Spleen (tissue), 11 donors: ENCODE measurements around the gene DEFB128. TPM values are rescaled to one million over a fixed set of nuclear protein-coding genes. Genes with fewer than 3 reads are reported as not detected.
"Not testable (repeated sequence)": the region's sequence is repeated elsewhere in the genome, so short reads cannot be mapped to it uniquely, and the experiment has no call there.

Source experiments
- DNase-seq: peaks from one replicate; pipeline ENCODE4 v3.0.0-alpha.2; 2020
- H3K27ac ChIP-seq, 8 donors: fragments of 200-600 bp; sonication (generic) in 7 of 8; 1 replicate in 4 of 8; 2 replicates in 4 of 8; pipeline versions ENCODE4 v1.5.0 to v1.8.0; 2016 to 2021; ENCODE audit warnings: inconsistent platforms in 4 of 8, mild to moderate bottlenecking in 4 of 8, moderate library complexity in 1 of 8
- H3K27me3 ChIP-seq, 7 donors: fragments of 200-600 bp; sonication (generic) in 6 of 7; replicated peaks in 1 of 7; 1 replicate in 4 of 7; 2 replicates in 3 of 7; pipeline versions ENCODE4 v1.5.0 to v1.8.0; 2016 to 2021; ENCODE audit warnings: inconsistent platforms in 3 of 7, mild to moderate bottlenecking in 1 of 7
- H3K36me3 ChIP-seq, 6 donors: fragments of 200-600 bp; sonication (generic) in 5 of 6; 1 replicate in 4 of 6; 2 replicates in 2 of 6; pipeline versions ENCODE4 v1.5.0 to v1.8.0; 2016 to 2021; ENCODE audit warnings: inconsistent platforms in 2 of 6
- H3K4me1 ChIP-seq, 6 donors: fragments of 200-600 bp; sonication (generic) in 5 of 6; 1 replicate in 3 of 6; 2 replicates in 3 of 6; pipeline versions ENCODE4 v1.5.0 to v1.8.0; 2016 to 2021; ENCODE audit warnings: inconsistent platforms in 3 of 6
- H3K4me3 ChIP-seq, 8 donors: fragments of 200-600 bp; sonication (generic) in 7 of 8; 1 replicate in 4 of 8; 2 replicates in 4 of 8; pipeline versions ENCODE4 v1.5.0 to v1.8.0; 2016 to 2021; ENCODE audit warnings: inconsistent platforms in 4 of 8, mild to moderate bottlenecking in 4 of 8, moderate library complexity in 2 of 8
- H3K9me3 ChIP-seq, 8 donors: fragments of 200-600 bp; sonication (generic) in 7 of 8; 1 replicate in 4 of 8; 2 replicates in 4 of 8; pipeline versions ENCODE4 v1.5.0 to v1.8.0; 2016 to 2021; ENCODE audit warnings: inconsistent platforms in 4 of 8
- POLR2A ChIP-seq, 3 donors: fragments of 450-650 bp; IDR thresholded peaks; one replicate each; pipeline ENCODE4 v1.5.1; 2017; ENCODE audit warnings: antibody characterized with exemption in 3 of 3, mild to moderate bottlenecking in 1 of 3
- POLR2AphosphoS5 ChIP-seq, 3 donors: sonication (generic); formaldehyde crosslinking; IDR thresholded peaks; one replicate each; pipeline ENCODE4 v1.5.1; 2017; ENCODE audit warnings: antibody characterized with exemption in 3 of 3
- WGBS, 5 donors: extraction: QIAGEN DNeasy Blood & Tissue Kit in 3 of 5; methylation state at CpG; one replicate each; pipeline versions ENCODE4 v1.1.5 to v1.1.7; 2013 to 2018; 5-methylcytosine and 5-hydroxymethylcytosine counted together
- intact Hi-C: fragments of 100-400 bp; cut with DNase I; formaldehyde crosslinking; loops from one replicate; pipeline ENCODE4 v1.15.0; 2023; ENCODE audit warnings: low total_unique reads
- polyA plus RNA-seq, 3 donors: library from polyadenylated mRNA; stranded (reverse); fragments of 200-250 nt; gene quantifications; one replicate each; pipeline ENCODE4 v1.2.1, GENCODE V29; 2013
- total RNA-seq, 7 donors: library from RNA; depleted of rRNA in 3 of 7; stranded (reverse); fragments of >200 nt in 3 of 7; fragmentation: NEBNext Ultra II Directional in 4 of 7; extraction: Animal tissue kit (Norgen Biotek cat#: 25700) in 4 of 7; gene quantifications; one replicate each; pipeline versions ENCODE4 v1.1.0 to v1.2.1, GENCODE V29; 2016 to 2021
- TF ChIP-seq, protein P1 (sequence below), 11 experiments: fragments of 200-600 bp in 7 of 11; fragments of 450-650 bp in 4 of 11; sonication (generic) in 4 of 11; IDR thresholded peaks in 8 of 11; conservative IDR thresholded peaks in 3 of 11; 1 replicate in 7 of 11; 2 replicates in 4 of 11; pipeline versions ENCODE4 v1.4.0 to v1.8.0; 2016 to 2021; ENCODE audit warnings: antibody characterized with exemption in 11 of 11, inconsistent platforms in 4 of 11, mild to moderate bottlenecking in 1 of 11
- donor health status: healthy with polysubstance abuse.
- donor health status: DM: no; HTN: no; CAD: no; lungs with moderate emphysema.
- donor health status: DM: no; HTN: no; CAD: no.
- donor health status: Bipolar disorder and iron deficiency.
- donor health status: healthy.
- donor health status: DM: no; HTN: no; CAD: no.
- donor health status: DM: yes; HTN: yes; CAD: no.

DEFB128 gene
- total and polyA plus RNA-seq, 10 donors: not detected

DNA sequence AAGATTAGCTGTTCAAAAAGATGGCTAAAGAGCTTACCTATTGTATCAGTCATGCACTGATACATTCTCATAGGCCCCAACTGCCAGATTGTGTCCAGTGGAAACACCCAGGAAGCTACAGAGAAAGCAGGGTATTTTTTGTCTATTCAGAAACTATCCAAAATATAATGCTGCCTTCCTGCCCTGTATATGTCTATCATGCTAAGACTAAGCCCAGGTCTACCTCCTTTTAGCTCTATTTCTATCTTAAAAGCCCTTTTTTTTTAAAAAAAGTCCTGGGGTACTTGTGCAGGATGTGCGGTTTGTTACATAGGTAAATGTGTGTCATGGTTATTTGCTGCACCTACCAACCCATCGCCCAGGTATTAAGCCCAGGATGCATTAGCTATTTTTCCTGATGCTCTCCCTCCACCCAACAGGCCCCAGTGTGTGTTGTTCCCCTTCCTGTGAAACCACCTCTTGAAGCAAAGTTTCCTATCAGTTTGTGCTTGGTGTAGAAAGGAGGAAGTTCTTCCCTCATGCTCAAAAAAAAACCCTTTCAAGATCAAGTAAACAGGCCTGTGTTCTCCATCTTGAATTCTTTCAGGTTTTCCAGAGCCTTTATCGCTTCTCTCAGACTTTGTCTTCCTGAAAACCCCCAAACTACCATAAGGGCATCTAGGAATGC is 38.1 kb upstream of the DEFB128 start:
- Histone ChIP-seq H3K4me3 (no peak overlapping the region), H3K27me3 (peaks cover 0 to 5% (median 0%) of the 10 kb centered on the region in 7 donors), H3K27ac (peak overlapping the region in 5 of 8 donors; percentile 23 to 64 (median 44)), H3K36me3 (no peaks in the 10 kb centered on the region), H3K9me3 (peaks cover 0 to 4% (median 0%) of the 10 kb centered on the region in 8 donors), H3K4me1 (peaks cover 0 to 7% (median 2%) of the 10 kb centered on the region in 6 donors)
- WGBS, 5 donors: 44 to 58% (median 53%) methylated on average over 3 of the region's 3 CpGs
- DNase-seq: no peak
- no peak for TF ChIP-seq POLR2A (IDR thresholded peaks at IDR 0.05)
- TF ChIP-seq, protein P1, sequence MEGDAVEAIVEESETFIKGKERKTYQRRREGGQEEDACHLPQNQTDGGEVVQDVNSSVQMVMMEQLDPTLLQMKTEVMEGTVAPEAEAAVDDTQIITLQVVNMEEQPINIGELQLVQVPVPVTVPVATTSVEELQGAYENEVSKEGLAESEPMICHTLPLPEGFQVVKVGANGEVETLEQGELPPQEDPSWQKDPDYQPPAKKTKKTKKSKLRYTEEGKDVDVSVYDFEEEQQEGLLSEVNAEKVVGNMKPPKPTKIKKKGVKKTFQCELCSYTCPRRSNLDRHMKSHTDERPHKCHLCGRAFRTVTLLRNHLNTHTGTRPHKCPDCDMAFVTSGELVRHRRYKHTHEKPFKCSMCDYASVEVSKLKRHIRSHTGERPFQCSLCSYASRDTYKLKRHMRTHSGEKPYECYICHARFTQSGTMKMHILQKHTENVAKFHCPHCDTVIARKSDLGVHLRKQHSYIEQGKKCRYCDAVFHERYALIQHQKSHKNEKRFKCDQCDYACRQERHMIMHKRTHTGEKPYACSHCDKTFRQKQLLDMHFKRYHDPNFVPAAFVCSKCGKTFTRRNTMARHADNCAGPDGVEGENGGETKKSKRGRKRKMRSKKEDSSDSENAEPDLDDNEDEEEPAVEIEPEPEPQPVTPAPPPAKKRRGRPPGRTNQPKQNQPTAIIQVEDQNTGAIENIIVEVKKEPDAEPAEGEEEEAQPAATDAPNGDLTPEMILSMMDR (IDR thresholded peaks at IDR 0.05 in 8 of 11, conservative IDR thresholded peaks at IDR 0.05 in 3 of 11): no peak
- no peak for TF ChIP-seq POLR2AphosphoS5 (IDR thresholded peaks at IDR 0.05)
- intact Hi-C loops: no loop called here

DNA sequence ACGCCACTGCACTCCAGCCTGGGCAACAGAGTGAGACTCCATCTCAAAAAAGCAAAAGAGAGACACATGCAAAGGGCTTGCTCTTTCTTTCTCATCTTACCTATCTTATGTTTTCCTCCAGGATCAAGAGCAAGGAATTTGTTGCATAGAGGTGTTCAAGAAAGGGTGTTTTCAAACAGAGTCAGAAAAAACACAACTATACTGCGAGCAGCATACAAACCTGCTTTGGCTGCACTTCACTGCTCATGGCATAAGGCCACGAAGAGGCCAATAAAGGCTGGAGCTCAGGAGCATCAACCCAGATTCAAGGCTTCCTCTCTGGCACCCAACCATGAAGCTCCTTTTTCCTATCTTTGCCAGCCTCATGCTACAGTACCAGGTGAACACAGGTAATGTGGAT is 37.4 kb upstream of the DEFB128 start, which contains the start of gene DEFB129:
Gene DEFB129, plus strand, starts transcription at position 301 of the 400 bp plus-strand sequence. Its CDS starts 31 bp downstream, at position 332.
- DNase-seq: no peak
- Histone ChIP-seq H3K9me3 (peaks cover 0 to 4% (median 0%) of the 10 kb centered on the region in 8 donors), H3K4me3 (no peak within 1 kb of the TSS), H3K4me1 (peaks cover 0 to 7% (median 2%) of the 10 kb centered on the region in 6 donors), H3K36me3 (no peaks in the 10 kb centered on the region), H3K27ac (peak within 1 kb of the TSS in 5 of 8 donors; percentile 23 to 64 (median 44)), H3K27me3 (peaks cover 0 to 5% (median 0%) of the 10 kb centered on the region in 7 donors)
- intact Hi-C loops: no loop called here
- WGBS, 5 donors: 73 to 88% (median 78%) methylated on average over 3 of the region's 3 CpGs
- TF ChIP-seq, protein P1 (IDR thresholded peaks at IDR 0.05 in 8 of 11, conservative IDR thresholded peaks at IDR 0.05 in 3 of 11): no peak
- TF ChIP-seq POLR2A (IDR thresholded peaks at IDR 0.05): no peak
- TF ChIP-seq POLR2AphosphoS5 (IDR thresholded peaks at IDR 0.05): no peak

DNA sequence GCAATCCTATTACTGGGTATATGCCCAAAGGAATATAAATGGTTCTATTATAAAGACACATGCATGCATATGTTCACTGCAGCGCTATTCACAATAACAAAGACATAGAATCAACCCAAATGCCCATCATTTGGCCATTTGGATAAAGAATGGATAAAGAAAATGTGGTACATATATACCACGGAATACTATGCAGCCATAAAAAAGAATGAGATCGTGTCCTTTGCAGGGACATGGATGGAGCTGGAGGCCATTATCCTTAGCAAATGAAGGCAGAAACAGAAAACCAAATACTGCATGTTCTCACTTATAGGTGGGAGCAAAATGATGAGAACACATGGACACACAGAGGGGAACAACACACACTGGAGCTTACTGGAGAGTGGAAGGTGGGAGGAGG is 36.4 kb upstream of the DEFB128 start:
- H3K36me3 ChIP-seq, DNase-seq, H3K27me3 ChIP-seq, H3K4me1 ChIP-seq, H3K4me3 ChIP-seq, H3K27ac ChIP-seq, H3K9me3 ChIP-seq, intact Hi-C loops: not testable (repeated sequence)
- WGBS, 5 donors: 84 to 94% (median 90%) methylated on average over 3 of the region's 3 CpGs

DNA sequence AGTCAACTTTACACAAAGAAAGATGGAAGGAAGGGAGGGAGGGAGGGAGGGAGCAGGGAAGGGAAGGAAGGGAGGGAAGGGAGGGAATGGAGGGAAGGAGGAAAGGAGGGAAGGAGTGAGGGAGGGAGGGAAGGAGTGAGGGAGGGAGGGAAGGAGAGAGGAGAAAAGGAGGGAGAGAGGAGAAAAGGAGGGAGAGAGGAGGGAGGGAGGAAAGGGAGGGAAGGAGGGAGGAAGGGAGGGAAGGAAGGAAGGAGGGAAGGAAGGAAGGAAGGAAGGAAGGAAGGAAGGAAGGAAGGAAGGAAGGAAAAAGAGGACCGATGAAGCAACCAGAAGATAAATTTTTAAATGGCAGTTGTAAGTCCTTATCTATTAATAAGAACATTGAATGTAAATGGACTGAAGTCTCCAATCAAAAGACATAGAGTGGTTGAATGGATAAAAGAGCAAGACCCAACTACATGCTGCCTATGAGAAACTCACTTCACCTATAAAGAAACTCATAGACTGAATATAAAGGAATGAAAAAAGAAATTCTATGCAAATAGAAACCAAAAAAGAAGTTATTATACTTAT is 31.8 kb upstream of the DEFB128 start:
- Histone ChIP-seq H3K36me3 (no peaks in the 10 kb centered on the region), H3K9me3 (peaks cover 0 to 4% (median 0%) of the 10 kb centered on the region in 8 donors), H3K4me3 (no peak overlapping the region), H3K27me3 (peaks cover 0 to 45% (median 6%) of the 10 kb centered on the region in 7 donors), H3K4me1 (no peaks in the 10 kb centered on the region), H3K27ac (no peak overlapping the region)
- intact Hi-C loops: no loop called here
- WGBS, 5 donors: 19 to 47% (median 40%) methylated on average over 1 of the region's 1 CpG
- DNase-seq: no peak
- no peak for TF ChIP-seq POLR2A (IDR thresholded peaks at IDR 0.05)
- TF ChIP-seq, protein P1 (IDR thresholded peaks at IDR 0.05 in 8 of 11, conservative IDR thresholded peaks at IDR 0.05 in 3 of 11): no peak
- no peak for TF ChIP-seq POLR2AphosphoS5 (IDR thresholded peaks at IDR 0.05)
